GM19351 (cell line): ENCODE measurements around the gene ZC3H7A.

Experiments
- ATAC-seq: cut with Tn5 transposase; IDR thresholded peaks from one replicate; pipeline ENCODE4 v1.9.1; 2021; ENCODE audit warnings: mild to moderate bottlenecking, moderate library complexity; ENCODE audit not compliant: unreplicated experiment

ZC3H7A gene

GRCh38 chr16:11780991-11781680 is 15.9 kb downstream of the ZC3H7A start:
- no peak for ATAC-seq

- ATAC-seq = no peak
Observed at GRCh38 chr16:11779074-11779473, 18.0 kb downstream of the ZC3H7A start.

GRCh38 chr16:11774065-11774626 is 22.9 kb downstream of the ZC3H7A start:
- no peak for ATAC-seq

- ATAC-seq = no peak
Observed at GRCh38 chr16:11768849-11769248, 28.2 kb downstream of the ZC3H7A start.

- no peak for ATAC-seq
Observed at GRCh38 chr16:11762431-11762830, 34.6 kb downstream of the ZC3H7A start.

GRCh38 chr16:11759997-11760396 is 37.1 kb downstream of the ZC3H7A start:
- ATAC-seq = no peak

- ATAC-seq = no peak
Observed at GRCh38 chr16:11759163-11759834, 37.8 kb downstream of the ZC3H7A start.

GRCh38 chr16:11757671-11758545 is 39.1 kb downstream of the ZC3H7A start:
- no peak for ATAC-seq

GRCh38 chr16:11756248-11756647 is 40.8 kb downstream of the ZC3H7A start:
- ATAC-seq = no peak

- no peak for ATAC-seq
Observed at GRCh38 chr16:11755022-11755760, 41.9 kb downstream of the ZC3H7A start.

GRCh38 chr16:11752856-11753255 is 44.2 kb downstream of the ZC3H7A start:
- no peak for ATAC-seq

GRCh38 chr16:11750056-11750455 is 47.0 kb downstream of the ZC3H7A start:
- ATAC-seq = no peak

GRCh38 chr16:11748404-11749254 is 48.4 kb downstream of the ZC3H7A start:
- no peak for ATAC-seq

- ATAC-seq = no peak
Observed at GRCh38 chr16:11747949-11748403, 49.1 kb downstream of the ZC3H7A start.

GRCh38 chr16:11744075-11744470 is 53.0 kb downstream of the ZC3H7A start:
- no peak for ATAC-seq

- no peak for ATAC-seq
Observed at GRCh38 chr16:11743308-11744074, 53.6 kb downstream of the ZC3H7A start.

- ATAC-seq = peak; percentile 88
Observed at GRCh38 chr16:11742536-11743307, 54.3 kb downstream of the ZC3H7A start, which contains the start of gene TXNDC11. TSS of gene TXNDC11 (minus strand) at chr16:11742857. CDS start at chr16:11742730, 127 bp downstream.

GRCh38 chr16:11742093-11742535 is 54.9 kb downstream of the ZC3H7A start:
- peak; percentile 21 for ATAC-seq
